Measurements from ENCODE around the gene PPP2R5D. TPM values are rescaled to one million over a fixed set of nuclear protein-coding genes. Genes with fewer than 3 reads are reported as not detected.

Gene PPP2R5D
- total and polyA plus RNA-seq, 9 of the 15 experiments (the other 6 are each of a cell fraction or from before 2014, with no cell fraction given): 1.3 to 96.1 (median 38.4) TPM

GRCh38 chr6:42970871-42971612 is 13.3 kb upstream of the PPP2R5D start (continued):
- TF ChIP-seq GMEB1 (CRISPR knock-in tag; IDR thresholded peaks at IDR 0.05): no peak
- no peak for TF ChIP-seq SRSF7 (optimal IDR thresholded peaks at IDR 0.05; ENCODE audit: low read depth, low read length)
- TF ChIP-seq RB1 (IDR thresholded peaks at IDR 0.05; ENCODE audit: low read depth): 0 out of 2 replicates have a peak, but pooled peaks have one; percentile 20
- no peak for TF ChIP-seq KLF10 (CRISPR knock-in tag; IDR thresholded peaks at IDR 0.05)
- peak; percentile 77 for TF ChIP-seq FOS (IDR thresholded peaks at IDR 0.05; ENCODE audit: extremely low read depth, insufficient read length)
- no peak for TF ChIP-seq ZNF583 (CRISPR knock-in tag; IDR thresholded peaks at IDR 0.05)
- peak; percentile 92 for TF ChIP-seq MAFG (tag; conservative IDR thresholded peaks at IDR 0.05)
- no peak for TF ChIP-seq ZNF518B (CRISPR knock-in tag; IDR thresholded peaks at IDR 0.05)
- peak; percentile 78 for TF ChIP-seq MTA3 (IDR thresholded peaks at IDR 0.05; ENCODE audit: borderline replicate concordance)
- no peak for TF ChIP-seq KAT7 (CRISPR knock-in tag; IDR thresholded peaks at IDR 0.05; ENCODE audit: borderline replicate concordance)
- TF ChIP-seq ZEB2 (IDR thresholded peaks at IDR 0.05): peak; percentile 47; the same call in 1 of the 2 replicates
- TF ChIP-seq PRDM10 (IDR thresholded peaks at IDR 0.05; ENCODE audit: partially characterized antibody): peak; percentile 90
- TF ChIP-seq HMGN3 (IDR thresholded peaks at IDR 0.05; ENCODE audit: borderline replicate concordance, extremely low read depth, insufficient read length, low read depth, low read length): no peak
- TF ChIP-seq GATAD2A (IDR thresholded peaks at IDR 0.05): peak; percentile 94
- TF ChIP-seq HDAC8 (tag; IDR thresholded peaks at IDR 0.05): 0 out of 2 replicates have a peak, but pooled peaks have one; percentile 28
- TF ChIP-seq ZNF263 (CRISPR knock-in tag; IDR thresholded peaks at IDR 0.05; ENCODE audit: borderline replicate concordance): peak; percentile 82; the same call in 1 of the 2 replicates
- TF ChIP-seq JUND (IDR thresholded peaks at IDR 0.05; ENCODE audit: borderline replicate concordance, low read depth, low read length): peak; percentile 99
- peak; percentile 100 for TF ChIP-seq JUND (tag; IDR thresholded peaks at IDR 0.05; ENCODE audit: borderline replicate concordance, low read depth, low read length)
- TF ChIP-seq ZBTB7A (IDR thresholded peaks at IDR 0.05; ENCODE audit: borderline replicate concordance, control insufficient read depth, low read depth, low read length): peak; percentile 81; the same call in 1 of the 2 replicates
- peak; percentile 59 for TF ChIP-seq DACH1 (IDR thresholded peaks at IDR 0.05; ENCODE audit: partially characterized antibody)

All from K562 (cell line).